ENCODE data around the gene ADAMTS15. TPM values are rescaled to one million over a fixed set of nuclear protein-coding genes. Genes with fewer than 3 reads are reported as not detected.

Gene ADAMTS15
- total and polyA plus RNA-seq, 2 donors (not counting 3 experiments of a cell fraction or from before 2014, with no cell fraction given) = 0.08 TPM; not detected in 1

DNA sequence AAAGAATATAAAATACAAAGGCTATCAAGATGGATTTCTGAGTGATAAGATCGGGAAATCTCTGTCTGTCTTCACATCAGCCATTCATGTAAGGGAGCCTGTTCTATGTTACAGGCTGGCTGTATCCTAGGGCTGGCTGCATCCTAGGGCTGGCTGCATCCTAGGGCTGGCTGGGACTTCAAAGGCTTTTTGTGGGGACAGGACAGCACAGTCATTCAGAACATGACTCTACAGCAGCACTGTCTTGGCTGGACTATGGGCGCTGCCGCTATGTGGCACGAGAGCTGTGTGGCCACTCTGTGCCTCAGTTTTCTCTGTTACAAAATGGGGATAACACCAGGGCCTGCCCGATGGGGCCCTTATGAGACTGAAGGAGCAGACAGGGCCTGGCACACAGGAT is 30.2 kb upstream of the ADAMTS15 start:
- no peak overlapping the region for H3K4me3 ChIP-seq (replicated peaks in 1 of 3; ENCODE audit: insufficient read depth in 1 of 3, low read depth in 1 of 3, low read length in 3 of 3)
- no TSS peak for BruUV-seq (replicated peaks)
- DNase-seq (ENCODE audit: low read depth, low spot score) = no peak
- intact Hi-C loops (cut with micrococcal nuclease) = no loop called here
- H3K4me2 ChIP-seq (ENCODE audit: insufficient read depth, low read length) = no peak overlapping the region
- H3K9me1 ChIP-seq (replicated peaks; ENCODE audit: control insufficient read depth, extremely low read depth, insufficient read depth, low read length) = no peaks in the 10 kb centered on the region
- H3K9me3 ChIP-seq (replicated peaks; ENCODE audit: control insufficient read depth, insufficient read depth, low read length) = no peaks in the 10 kb centered on the region
- H3K79me2 ChIP-seq (ENCODE audit: control insufficient read depth, insufficient read depth, low read length) = no peaks in the 10 kb centered on the region
- H3K27me3 ChIP-seq (ENCODE audit: control insufficient read depth in 2 of 2, insufficient read depth in 2 of 2, low read length in 2 of 2) = no peaks in the 10 kb centered on the region
- no peaks in the 10 kb centered on the region for H3K36me3 ChIP-seq (ENCODE audit: control insufficient read depth in 2 of 2, extremely low read depth in 1 of 2, insufficient read depth in 2 of 2, low read length in 2 of 2)
- H3K9ac ChIP-seq (replicated peaks; ENCODE audit: extremely low read depth, insufficient read depth, low read length) = no peak overlapping the region
- no peaks in the 10 kb centered on the region for H4K20me1 ChIP-seq (replicated peaks; ENCODE audit: control insufficient read depth, extremely low read depth, insufficient read depth, low read length)
- TF ChIP-seq, protein P1, sequence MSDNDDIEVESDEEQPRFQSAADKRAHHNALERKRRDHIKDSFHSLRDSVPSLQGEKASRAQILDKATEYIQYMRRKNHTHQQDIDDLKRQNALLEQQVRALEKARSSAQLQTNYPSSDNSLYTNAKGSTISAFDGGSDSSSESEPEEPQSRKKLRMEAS (IDR thresholded peaks at IDR 0.05; ENCODE audit: insufficient read depth, insufficient read length) = no peak
- TF ChIP-seq, protein P2, sequence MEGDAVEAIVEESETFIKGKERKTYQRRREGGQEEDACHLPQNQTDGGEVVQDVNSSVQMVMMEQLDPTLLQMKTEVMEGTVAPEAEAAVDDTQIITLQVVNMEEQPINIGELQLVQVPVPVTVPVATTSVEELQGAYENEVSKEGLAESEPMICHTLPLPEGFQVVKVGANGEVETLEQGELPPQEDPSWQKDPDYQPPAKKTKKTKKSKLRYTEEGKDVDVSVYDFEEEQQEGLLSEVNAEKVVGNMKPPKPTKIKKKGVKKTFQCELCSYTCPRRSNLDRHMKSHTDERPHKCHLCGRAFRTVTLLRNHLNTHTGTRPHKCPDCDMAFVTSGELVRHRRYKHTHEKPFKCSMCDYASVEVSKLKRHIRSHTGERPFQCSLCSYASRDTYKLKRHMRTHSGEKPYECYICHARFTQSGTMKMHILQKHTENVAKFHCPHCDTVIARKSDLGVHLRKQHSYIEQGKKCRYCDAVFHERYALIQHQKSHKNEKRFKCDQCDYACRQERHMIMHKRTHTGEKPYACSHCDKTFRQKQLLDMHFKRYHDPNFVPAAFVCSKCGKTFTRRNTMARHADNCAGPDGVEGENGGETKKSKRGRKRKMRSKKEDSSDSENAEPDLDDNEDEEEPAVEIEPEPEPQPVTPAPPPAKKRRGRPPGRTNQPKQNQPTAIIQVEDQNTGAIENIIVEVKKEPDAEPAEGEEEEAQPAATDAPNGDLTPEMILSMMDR (IDR thresholded peaks at IDR 0.05; ENCODE audit: extremely low read depth in 1 of 2, insufficient read depth in 1 of 2, low read depth in 1 of 2, low read length in 2 of 2) = no peak
- TF ChIP-seq POLR2AphosphoS5 (IDR thresholded peaks at IDR 0.05; ENCODE audit: insufficient read depth, low read depth, low read length) (no peak), FOS (IDR thresholded peaks at IDR 0.05; ENCODE audit: borderline replicate concordance, insufficient read depth, low read length) (no peak), JUN (IDR thresholded peaks at IDR 0.05; ENCODE audit: borderline replicate concordance, insufficient read depth, insufficient read length, low read depth) (no peak), EZH2 (IDR thresholded peaks at IDR 0.05; ENCODE audit: borderline replicate concordance, low read depth, low read length, severe bottlenecking) (no peak), GATA2 (IDR thresholded peaks at IDR 0.05; ENCODE audit: insufficient read depth, insufficient read length, low read depth, low read length) (no peak), MYC (IDR thresholded peaks at IDR 0.05; ENCODE audit: low read depth, low read length) (no peak), POLR2A (IDR thresholded peaks at IDR 0.05; ENCODE audit: low read depth, low read length) (no peak)
- dilution Hi-C loops (cut with MboI; ENCODE audit: extremely low pct_ligation_motif_present, low sequenced_read_pairs) = no loop called here
- ChIA-PET CTCF (interaction anchor here (1.5 to 3.0 kb wide), 2 partner anchors 13 to 205 kb away, joined by 5 to 10 read pairs; no protein-coding TSS in a partner anchor), POLR2A (no interaction called here)
- H3K27ac ChIP-seq (ENCODE audit: insufficient read depth, low read depth, low read length) = no peak overlapping the region
- no peak overlapping the region for H2AFZ ChIP-seq (ENCODE audit: low read depth, low read length)
- no peak for FAIRE-seq
- H3K4me1 ChIP-seq (ENCODE audit: control insufficient read depth, extremely low read depth, insufficient read depth, low read length) = no peaks in the 10 kb centered on the region

Measured in endothelial cell of umbilical vein (primary cell).